HG03175 (cell line): ENCODE results near the gene CLRN2.
"Not testable (repeated sequence)": the region's sequence is repeated elsewhere in the genome, so short reads cannot be mapped to it uniquely, and the experiment has no call there.

Source experiments
- ATAC-seq: cut with Tn5 transposase; IDR thresholded peaks from one replicate; pipeline ENCODE4 v1.9.1; 2021; ENCODE audit warnings: mild to moderate bottlenecking, moderate library complexity; ENCODE audit not compliant: unreplicated experiment

CLRN2 gene

GRCh38 chr4:17502756-17503155 is 12.2 kb upstream of the CLRN2 start:
- no peak for ATAC-seq

GRCh38 chr4:17504081-17504480 is 10.9 kb upstream of the CLRN2 start:
- no peak for ATAC-seq

- no peak for ATAC-seq
Measured at GRCh38 chr4:17510582-17510981, 4.4 kb upstream of the CLRN2 start.

- no peak for ATAC-seq
Measured at GRCh38 chr4:17511051-17511450, 3.9 kb upstream of the CLRN2 start.

- ATAC-seq, result peak; percentile 66
Measured at GRCh38 chr4:17511509-17511949, 3.4 kb upstream of the CLRN2 start.

- peak; percentile 92 for ATAC-seq
Measured at GRCh38 chr4:17511950-17512795, 2.8 kb upstream of the CLRN2 start, which contains the start of gene QDPR. TSS of gene QDPR (minus strand) at chr4:17512090. CDS start at chr4:17512054, 36 bp downstream.

GRCh38 chr4:17512973-17513665 is 1.8 kb upstream of the CLRN2 start:
- ATAC-seq, result no peak

GRCh38 chr4:17515445-17516407 is 761 bp downstream of the CLRN2 start:
- ATAC-seq, result no peak

GRCh38 chr4:17516980-17517379 is 2.0 kb downstream of the CLRN2 start:
- no peak for ATAC-seq

- no peak for ATAC-seq
Measured at GRCh38 chr4:17517664-17518063, 2.7 kb downstream of the CLRN2 start.

GRCh38 chr4:17521595-17521994 is 6.6 kb downstream of the CLRN2 start:
- ATAC-seq, result no peak

- no peak for ATAC-seq
Measured at GRCh38 chr4:17523662-17524061, 8.7 kb downstream of the CLRN2 start.

- ATAC-seq, result no peak
Measured at GRCh38 chr4:17526695-17527477, 11.9 kb downstream of the CLRN2 start.

GRCh38 chr4:17528551-17529165 is 13.7 kb downstream of the CLRN2 start:
- ATAC-seq, result no peak

GRCh38 chr4:17531538-17532285 is 16.7 kb downstream of the CLRN2 start:
- ATAC-seq, result no peak

- no peak for ATAC-seq
Measured at GRCh38 chr4:17534705-17535104, 19.7 kb downstream of the CLRN2 start.

GRCh38 chr4:17535242-17535641 is 20.3 kb downstream of the CLRN2 start:
- no peak for ATAC-seq

- no peak for ATAC-seq
Measured at GRCh38 chr4:17535906-17536305, 20.9 kb downstream of the CLRN2 start.

GRCh38 chr4:17537060-17537459 is 22.1 kb downstream of the CLRN2 start:
- not testable (repeated sequence) for ATAC-seq
